ENCODE results near the gene RPS21.

- TF ChIP-seq TAF1 (IDR thresholded peaks at IDR 0.05; ENCODE audit: borderline replicate concordance, insufficient read depth, low read length): no peak
- TF ChIP-seq, protein P1, sequence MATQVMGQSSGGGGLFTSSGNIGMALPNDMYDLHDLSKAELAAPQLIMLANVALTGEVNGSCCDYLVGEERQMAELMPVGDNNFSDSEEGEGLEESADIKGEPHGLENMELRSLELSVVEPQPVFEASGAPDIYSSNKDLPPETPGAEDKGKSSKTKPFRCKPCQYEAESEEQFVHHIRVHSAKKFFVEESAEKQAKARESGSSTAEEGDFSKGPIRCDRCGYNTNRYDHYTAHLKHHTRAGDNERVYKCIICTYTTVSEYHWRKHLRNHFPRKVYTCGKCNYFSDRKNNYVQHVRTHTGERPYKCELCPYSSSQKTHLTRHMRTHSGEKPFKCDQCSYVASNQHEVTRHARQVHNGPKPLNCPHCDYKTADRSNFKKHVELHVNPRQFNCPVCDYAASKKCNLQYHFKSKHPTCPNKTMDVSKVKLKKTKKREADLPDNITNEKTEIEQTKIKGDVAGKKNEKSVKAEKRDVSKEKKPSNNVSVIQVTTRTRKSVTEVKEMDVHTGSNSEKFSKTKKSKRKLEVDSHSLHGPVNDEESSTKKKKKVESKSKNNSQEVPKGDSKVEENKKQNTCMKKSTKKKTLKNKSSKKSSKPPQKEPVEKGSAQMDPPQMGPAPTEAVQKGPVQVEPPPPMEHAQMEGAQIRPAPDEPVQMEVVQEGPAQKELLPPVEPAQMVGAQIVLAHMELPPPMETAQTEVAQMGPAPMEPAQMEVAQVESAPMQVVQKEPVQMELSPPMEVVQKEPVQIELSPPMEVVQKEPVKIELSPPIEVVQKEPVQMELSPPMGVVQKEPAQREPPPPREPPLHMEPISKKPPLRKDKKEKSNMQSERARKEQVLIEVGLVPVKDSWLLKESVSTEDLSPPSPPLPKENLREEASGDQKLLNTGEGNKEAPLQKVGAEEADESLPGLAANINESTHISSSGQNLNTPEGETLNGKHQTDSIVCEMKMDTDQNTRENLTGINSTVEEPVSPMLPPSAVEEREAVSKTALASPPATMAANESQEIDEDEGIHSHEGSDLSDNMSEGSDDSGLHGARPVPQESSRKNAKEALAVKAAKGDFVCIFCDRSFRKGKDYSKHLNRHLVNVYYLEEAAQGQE (IDR thresholded peaks at IDR 0.05; ENCODE audit: insufficient read depth in 1 of 2, low read depth in 2 of 2, low read length in 2 of 2): no peak
- no peak; the same call in 1 of the 2 replicates for TF ChIP-seq POLR2AphosphoS5 (IDR thresholded peaks at IDR 0.05; ENCODE audit: low read depth, low read length)
- TF ChIP-seq SIN3A (IDR thresholded peaks at IDR 0.05; ENCODE audit: borderline replicate concordance, insufficient read depth, low read length): no peak
Observed at GRCh38 chr20:62381202-62381797, 5.6 kb upstream of the RPS21 start.

Measured in PFSK-1 (cell line).